DMS114 treated with DMSO at 0.1 percent for 48 hours (cell line): ENCODE results near the gene ZDHHC5.
A peak's percentile ranks its signal among the peaks of the same experiment; 100 is the strongest.

Source experiments
- DNase-seq: peaks from one replicate; lab custom pipeline; 2025; ENCODE audit not compliant: unreplicated experiment; lab: John Stamatoyannopoulos, UW

Gene ZDHHC5, protein sequence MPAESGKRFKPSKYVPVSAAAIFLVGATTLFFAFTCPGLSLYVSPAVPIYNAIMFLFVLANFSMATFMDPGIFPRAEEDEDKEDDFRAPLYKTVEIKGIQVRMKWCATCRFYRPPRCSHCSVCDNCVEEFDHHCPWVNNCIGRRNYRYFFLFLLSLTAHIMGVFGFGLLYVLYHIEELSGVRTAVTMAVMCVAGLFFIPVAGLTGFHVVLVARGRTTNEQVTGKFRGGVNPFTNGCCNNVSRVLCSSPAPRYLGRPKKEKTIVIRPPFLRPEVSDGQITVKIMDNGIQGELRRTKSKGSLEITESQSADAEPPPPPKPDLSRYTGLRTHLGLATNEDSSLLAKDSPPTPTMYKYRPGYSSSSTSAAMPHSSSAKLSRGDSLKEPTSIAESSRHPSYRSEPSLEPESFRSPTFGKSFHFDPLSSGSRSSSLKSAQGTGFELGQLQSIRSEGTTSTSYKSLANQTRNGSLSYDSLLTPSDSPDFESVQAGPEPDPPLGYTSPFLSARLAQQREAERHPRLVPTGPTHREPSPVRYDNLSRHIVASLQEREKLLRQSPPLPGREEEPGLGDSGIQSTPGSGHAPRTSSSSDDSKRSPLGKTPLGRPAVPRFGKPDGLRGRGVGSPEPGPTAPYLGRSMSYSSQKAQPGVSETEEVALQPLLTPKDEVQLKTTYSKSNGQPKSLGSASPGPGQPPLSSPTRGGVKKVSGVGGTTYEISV

DNA sequence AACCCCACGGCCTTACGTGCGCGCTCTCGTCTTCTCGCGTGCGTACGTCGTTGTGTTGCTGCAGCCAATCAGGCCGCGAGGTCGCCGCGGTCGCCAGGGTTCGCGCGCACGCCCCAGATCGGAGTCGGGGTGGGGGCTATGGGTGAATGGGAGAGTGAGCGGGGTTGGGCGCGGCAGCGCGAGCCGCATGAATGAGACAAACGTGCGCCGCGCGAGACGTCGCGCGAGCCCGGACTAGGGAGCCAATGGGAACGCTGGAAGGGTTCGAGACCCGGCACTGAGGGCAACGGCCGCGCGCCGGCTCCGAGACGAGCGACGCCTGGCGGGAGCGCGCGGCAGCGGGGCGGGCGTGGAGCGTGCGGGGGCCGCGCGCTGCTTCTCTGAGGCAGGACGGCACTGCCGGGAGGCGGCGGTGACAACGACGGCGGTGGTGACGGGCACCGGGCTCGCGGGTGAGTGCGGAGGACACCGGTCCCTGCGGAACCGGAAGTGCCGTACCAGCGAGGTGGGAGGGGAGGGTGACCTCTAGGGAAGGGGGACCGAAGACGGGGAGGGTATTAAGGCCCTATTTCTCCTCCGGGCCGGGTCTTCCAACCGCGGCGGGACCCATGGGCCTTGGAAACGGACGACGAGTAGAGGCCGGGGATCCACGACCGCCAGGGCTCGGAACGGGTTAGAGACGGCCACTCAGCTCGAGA is at the start of gene ZDHHC5:
Gene ZDHHC5, plus strand, starts transcription at position 379 of the 698 bp plus-strand sequence. CDS start 4,977 bp downstream, outside the sequence.
- peak; percentile 90 for DNase-seq

DNA sequence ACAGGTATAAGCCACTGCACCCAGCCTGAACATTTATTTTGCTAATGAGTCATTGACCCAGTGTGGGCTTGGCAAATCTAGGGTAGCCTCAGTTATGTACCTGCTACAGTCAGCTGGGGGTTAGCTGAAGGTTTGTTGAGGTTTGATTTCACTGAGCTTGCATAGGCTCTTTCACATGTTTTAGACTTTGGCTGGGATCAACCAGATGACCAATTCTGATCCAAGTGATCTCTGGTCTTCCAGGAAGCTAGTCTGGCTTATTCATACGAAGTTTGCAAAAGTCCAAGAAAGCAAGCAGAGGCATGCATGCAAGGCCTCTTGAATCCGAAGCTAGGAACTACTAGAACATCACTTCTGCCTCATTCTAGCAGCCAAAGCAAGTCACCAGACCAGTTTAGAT is 49.5 kb upstream of the ZDHHC5 start:
- DNase-seq, result no peak

DNA sequence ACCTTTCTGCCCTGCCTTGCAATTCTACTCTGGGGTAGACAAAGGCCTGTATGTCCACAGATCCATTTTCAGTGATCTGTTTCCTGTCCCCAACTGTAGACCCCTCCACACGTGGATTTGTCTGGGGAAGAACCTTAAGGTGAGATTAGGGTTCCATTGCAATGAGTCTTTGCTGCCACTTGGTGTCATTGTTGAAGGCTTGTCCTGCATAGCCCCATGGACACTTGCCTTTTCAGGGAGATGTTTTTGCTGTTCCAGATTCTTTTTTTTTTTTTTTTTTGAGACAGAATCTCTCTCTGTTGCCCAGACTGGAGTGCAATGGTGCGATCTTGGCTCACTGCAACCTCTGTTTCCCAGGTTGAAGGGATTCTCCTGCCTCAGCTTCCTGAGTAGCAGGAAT is 48.6 kb upstream of the ZDHHC5 start:
- DNase-seq, result no peak

DNA sequence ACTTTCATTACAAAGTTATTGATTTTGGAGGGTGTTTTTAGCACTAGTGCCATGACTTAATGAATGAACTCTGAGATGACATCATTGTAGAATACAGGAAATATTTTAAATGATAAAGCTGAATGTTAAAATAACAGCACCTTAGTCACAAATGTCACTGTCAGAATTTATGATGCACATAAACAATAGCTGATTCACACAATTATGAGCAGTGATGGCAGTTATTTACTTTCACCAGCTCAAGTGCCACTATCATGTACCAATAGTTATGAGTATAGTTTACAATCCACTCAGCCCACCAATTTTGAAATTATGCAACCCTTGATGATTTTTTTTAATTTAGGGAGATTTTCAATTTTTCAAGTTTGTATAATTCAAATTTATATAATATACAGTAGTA is 47.4 kb upstream of the ZDHHC5 start:
- DNase-seq, result no peak

DNA sequence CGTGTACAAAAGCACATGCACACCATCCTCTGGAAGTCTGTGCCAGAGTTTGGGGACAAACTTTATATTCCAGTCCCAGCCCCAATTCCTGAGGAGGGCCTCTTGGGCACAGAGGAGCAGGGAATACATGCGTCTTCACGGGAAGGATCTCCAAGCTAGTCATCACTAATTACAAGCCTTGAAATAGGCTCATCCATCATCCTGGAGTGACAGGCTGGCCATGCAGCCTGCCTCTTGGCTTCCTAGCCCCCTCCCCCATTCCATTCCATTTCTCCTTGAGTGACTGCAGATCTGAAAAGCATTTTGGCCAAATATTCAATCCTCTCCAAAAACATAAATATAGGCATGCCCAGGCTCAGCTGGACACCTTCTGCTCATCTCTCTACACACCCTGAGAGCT is 45.7 kb upstream of the ZDHHC5 start:
- DNase-seq, result no peak

DNA sequence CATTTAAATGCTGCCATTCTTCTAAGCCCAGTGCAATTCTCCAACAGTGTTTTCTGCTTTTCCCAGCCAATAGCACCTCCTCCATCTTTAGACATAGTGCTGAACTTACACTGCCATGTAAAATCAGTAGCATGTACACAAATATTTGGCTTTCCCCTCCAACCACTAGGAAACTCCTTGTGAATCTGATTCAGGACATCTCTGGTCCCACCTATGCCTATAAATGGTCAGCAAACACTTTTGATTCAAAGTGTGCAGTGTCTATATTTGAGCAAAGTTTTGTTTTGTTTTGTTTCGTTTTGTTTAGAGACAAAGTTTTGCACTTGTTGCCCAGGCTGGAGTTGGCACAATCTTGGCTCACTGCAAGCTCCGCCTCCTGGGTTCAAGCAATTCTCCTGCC is 43.0 kb upstream of the ZDHHC5 start:
- DNase-seq, result no peak

DNA sequence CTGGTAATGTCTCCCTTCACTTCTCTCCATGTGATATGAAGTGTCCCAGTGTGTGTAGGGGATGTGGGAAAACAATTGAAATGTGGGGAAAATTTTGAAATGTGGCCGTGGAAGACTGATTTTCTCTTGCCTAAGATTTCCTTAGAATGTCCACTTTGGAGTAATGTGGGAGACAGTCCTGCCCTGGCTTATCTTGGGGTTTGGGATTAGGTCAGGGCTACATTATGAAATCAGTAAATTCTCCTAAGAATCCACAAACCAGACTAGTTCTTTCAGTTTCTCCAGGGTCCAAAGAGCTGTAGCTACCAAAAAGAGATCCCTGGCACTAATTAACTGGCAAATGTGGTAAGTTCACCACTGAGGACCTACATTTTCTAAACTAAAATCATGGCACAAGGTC is 41.0 kb upstream of the ZDHHC5 start:
- no peak for DNase-seq

DNA sequence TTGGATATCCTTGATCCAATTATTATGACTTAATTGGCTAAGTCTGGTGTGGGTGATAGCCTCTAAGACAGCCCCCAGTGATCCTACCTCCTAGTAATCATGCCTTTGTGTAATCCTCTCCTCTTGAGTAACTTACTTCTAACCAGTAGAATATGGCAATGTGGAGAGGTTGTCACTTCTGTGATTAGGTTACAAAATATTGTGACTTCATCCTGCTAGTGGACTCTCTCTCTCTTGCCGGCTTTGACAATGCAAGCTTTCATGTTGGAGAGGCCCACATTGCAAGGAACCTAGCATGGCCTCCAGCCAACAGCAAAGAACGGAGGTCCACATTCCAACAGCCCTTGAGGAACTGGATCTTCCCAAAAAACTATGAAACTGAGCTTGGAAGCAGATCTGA is 37.7 kb upstream of the ZDHHC5 start:
- DNase-seq, result no peak

DNA sequence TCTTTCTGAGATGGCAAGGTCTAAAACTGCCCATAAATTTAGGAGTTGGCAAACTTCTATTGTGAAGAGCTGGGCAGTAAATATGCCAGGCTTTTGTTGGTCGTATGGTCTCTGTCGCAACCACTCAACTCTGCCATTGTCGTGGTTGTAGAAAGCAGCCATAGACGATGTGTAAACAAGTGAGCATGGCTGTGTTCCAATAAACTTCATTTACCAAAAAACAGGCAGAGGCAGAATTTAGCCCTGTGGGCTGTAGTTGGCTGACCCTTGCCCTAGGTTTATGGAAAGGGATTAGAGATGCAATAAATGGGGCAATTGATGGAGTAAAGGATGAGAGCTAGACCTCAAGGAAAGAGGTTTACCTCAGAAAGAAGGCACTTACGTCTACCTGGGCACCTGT is 35.8 kb upstream of the ZDHHC5 start:
- no peak for DNase-seq

DNA sequence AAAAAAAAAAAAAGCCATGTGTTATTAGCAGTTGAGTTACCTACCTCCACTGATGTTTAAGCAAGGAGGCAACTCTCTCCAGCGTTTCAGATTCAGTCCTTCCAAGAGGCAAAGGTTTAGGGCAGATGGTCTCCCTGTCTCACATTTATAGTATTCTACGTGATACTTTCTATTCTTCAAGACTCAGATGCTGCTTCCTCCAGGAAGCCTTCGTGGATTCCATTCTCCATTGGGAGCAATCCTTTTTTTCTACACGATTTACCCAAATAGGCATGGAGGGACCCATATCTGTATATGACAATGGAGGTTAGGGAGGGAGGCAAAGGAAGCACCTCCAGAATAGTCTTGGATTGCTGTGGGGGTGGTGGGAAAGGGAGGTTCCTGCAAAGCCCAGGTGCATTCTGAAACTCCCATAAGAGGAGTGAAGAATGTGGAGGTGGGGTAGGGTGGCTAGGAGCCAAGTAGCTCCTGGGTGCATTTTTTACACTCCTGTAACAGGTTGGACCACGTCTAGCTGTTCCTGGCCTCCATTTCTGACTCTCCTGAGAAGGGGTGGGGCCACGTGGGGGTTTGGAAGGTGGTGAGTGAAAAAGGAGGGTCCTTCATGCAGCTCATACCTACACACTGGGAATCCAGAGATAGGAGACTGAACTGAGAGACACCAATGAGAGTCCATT is 34.4 kb upstream of the ZDHHC5 start:
- DNase-seq, result no peak

DNA sequence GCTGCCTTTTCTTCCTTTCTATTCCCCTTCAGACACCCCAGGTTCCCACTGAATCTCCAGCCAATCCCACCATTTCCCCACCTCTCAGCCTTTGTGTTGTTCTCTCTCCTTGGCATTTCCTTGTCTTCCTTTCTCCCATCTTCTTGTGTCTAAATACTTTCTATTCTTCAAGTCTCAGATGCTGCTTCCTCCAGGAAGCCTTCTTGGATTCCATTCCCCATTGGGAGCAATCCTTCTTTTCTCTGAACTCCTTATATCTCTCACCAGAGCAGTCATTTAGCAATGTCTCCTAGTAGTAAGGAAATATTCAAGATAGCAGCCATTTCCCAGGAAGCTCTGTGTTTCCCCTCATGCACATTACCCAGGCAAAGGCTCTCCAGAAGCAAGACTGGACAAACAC is 33.6 kb upstream of the ZDHHC5 start:
- DNase-seq, result no peak

DNA sequence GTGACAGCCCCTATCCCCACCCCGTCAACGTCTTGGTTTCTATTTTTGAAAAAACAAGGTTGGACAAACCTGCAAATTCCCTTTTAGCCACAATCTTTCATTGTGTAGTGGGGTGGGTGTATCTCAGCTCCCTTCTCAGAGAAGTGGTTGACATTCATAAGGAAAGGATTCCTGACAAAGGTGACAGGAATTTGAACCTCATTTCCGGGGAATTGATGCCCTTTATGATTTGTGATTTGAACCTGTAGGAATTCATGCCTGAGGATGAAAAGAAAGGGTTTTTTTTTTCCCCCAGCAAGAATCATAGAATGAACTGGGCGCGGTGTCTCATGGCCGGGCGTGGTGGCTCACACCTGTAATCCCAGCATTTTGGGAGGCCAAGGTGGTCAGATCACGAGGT is 32.7 kb upstream of the ZDHHC5 start:
- no peak for DNase-seq

DNA sequence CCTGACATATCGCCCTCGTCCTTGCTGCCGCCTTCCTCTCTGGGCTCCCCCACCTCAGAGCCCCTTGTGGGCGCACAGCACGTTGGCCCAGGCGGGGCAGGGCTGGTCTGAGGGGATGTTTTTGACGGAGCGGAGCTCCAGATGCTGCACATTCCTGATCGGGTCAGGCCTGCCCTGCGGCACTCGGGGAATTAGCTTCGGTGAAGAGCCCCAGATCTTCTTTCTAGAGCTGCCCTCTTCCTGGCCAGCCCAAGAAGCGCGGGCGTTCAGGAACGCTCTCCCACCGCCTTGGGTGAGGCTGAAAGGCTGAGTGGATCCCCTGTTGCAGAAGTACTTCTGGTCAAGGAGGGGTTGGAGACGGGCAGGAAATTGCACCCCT is 30.3 kb upstream of the ZDHHC5 start:
- no peak for DNase-seq

DNA sequence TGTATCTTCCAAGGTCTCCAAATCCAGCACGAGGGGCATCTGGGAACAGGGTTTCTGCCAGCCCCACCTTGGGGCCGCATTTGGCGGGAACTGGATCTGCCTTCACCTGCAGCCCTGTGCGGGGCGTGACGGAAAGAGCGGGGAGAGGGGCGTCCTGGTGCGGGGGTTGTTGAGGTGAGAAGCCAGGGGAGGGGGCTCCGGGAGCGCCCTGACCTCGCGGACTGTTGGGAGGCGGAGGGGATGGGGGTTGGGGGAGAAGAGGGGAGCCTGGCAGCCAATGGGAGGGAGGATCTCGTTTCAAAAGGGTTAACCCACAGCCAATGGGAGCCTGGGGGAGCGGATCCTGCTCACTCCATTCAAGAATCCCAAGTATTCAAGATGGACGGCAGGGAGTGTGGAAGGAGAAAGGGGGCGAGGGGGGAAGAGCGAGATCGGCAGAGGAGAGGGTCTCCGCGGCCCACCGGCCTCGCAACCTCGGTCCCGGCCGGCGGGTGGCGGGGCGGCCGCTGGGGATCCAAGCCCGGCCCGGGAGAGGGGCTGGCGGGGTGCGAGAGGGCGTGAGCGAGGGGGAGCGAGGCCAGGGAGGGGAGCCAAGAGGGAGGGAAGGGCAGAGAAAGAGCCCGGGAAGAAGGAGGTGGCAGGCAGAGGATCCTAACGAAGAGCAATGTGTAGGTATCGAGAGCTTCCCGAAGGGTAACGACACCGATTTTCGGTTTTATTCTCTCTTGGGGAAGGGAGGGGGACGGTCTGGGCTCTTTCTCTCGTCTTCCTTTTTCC is 29.7 kb upstream of the ZDHHC5 start:
- peak; percentile 62 for DNase-seq

DNA sequence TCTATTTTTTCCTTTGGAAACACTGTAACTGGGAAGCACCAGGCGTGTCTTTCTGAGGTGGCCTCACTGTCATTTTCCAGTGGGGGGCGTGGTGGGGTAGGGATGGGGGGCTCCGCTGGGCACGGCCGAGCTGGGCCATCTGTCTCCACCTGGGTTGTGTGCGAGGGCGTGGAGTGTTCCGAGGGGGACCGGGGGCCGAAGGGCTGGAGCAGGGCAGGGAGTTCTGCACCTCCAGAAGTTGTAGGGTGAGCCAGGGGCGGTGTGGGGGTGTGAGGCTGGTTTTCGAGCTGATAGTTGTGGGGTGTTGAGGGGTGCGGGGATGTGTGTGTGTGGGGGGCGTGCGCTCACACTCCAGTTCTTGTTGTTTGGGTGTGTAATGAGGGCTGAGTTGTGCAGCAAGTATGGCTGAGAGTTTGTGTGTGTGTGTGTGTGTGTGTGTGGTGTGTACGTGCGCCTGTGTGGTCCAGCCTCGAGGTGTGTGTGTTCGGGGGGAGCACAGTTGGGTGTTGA is 29.0 kb upstream of the ZDHHC5 start:
- DNase-seq, result no peak

DNA sequence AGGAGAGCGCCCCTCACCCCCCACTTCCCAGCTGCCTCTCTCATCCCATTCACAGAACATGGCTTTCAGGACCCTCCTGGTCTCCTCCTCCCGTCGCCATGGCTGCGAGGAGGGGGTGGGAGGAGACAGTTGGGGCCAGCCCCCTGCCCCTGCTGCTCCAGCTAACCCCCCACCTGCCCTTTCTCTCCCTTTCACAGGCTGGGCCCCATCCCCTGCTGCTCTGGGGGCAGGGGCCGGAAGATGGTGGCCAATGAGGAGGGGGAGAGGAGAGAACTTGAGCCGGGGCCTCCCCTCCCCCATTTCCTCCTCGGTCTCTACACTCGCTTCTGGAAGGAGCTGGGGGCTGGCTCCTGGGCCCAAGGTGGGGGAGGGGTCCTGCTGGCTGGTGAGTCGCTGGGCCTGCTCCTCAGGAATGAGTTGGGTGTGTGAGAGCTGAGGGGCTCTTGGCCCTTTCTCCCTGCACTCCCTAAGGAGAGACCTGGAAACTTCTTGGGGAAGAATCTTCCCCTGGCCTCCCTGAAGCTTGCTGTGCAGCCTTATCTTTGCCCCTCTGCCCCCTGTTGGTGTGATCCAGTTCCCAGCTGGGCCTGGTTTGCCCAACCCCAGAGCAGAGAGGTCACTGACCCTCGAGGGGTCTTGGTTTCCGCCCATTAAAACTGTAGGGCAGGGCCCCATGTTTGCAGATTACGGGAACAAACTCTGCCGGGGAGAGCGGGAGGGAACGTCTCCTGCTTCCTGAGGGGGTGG is 28.4 kb upstream of the ZDHHC5 start:
- no peak for DNase-seq

DNA sequence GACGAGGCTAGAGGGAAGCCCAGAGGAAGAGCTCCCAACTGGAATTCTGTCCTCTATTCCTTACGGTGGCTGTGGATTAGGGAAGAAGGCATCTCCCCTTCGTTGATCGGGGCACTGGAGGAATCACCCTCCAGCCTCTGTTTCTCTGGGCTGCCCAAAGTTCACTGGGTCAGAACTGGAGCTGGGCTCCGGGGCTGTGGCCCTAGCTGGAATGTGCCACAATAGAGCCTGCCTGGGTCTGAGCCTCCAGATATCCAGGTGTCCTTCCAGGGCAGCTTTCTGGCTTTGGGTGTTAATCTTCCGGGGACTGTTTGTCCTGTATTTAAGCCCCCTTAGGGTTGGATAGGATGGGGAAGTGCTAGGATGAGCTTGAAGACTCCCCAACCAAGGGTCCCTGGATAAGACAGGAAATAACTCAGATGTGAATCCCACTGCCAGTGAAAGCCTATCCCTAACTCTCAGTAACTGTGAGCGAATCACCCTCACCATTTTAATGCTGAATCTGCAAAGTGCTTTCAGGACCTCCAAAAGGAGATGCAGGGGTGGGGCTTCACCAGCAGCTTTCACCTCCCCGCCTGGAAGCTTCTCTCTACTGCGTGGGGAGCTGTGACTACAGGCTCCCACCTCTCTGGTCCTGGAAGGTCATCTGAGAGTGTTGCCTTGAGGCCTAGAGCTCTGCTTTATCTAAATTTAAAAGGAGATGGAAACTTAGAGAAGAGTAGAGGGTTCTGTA is 27.7 kb upstream of the ZDHHC5 start:
- DNase-seq, result no peak

DNA sequence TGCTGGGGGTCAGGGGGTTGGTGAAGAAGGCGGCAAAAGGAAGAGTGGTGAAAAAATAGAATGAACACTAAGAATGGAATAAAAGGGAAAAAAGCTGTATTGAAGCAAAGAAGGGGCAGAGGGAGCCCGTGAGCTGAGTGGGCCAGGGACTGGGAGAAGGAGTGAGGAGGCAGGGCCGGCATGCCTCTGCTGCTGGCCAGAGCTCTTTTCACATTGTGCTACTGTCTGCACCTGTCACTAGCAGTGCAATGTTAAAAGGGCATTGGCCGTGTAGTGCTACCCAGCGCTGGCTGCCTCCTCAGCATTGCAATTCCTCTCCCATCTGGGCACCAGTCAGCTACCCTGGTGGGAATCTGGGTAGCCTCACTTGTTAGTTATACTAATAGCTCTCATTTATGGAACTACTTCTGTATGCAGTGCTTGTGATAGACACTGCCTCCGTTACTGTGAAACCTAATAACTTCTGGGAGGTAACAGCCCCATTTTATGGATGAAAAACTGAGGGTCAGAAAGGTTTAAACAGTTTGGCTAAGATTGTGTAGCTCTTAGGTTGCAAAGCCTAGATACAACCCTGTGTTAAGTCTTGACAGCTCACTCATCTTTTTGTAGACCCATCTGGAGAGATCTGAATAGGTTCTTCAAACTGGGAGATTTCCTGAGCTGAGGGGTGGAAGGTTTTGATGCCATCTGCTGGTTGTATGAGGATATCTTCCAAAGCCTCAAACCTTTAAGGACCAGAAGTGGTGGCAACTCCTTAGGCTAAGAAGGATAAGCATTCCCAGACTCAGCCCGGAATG is 26.7 kb upstream of the ZDHHC5 start:
- DNase-seq, result peak; percentile 29
